Measurements from ENCODE around the gene RMI2.

The RMI2 gene

DNA sequence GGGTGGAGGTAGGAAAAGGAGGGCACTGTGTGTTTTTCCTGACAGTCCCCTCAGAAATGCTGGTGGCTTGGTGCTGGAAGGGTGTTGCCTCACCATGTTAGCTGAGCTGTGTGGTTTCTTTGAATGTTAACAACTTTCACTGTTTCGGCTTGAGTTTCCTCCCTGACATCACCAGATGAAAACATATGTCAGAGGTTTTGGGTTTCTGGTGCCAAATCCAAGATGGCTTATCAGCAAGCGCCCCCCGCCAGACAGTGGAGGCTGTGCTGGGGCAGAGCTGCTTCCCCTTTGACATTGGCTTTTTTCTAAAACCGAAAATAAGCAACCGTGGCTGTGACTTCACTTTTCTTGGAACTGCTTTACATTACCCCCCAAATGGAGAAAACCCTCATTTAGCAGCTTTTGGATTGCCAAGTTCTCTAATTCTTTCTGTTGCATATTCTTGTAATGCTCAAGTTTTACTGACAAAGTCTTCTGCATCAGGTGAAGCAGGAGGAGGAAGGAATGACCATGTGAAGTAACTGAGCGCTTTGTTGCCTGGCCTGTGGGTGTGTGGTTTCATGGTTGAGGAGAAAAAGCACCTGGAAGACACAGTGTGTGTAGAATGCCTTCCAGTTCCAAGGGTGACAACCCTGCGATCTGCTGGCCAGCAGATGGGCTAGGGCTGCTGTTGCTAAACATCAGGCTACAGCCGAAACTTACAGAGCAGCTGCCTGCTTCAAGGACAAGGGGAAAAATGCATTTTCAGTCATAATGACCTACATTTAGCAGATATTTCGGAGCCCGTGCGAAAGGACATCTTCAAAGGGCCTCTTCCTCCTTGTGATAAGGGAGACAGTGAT, 9.7 kb downstream of the RMI2 start:
- intact Hi-C loops (cut with DNase I; ENCODE audit: low total_unique reads) = no loop called here
- no peak overlapping the region for H3K27ac ChIP-seq
- no peaks in the 10 kb centered on the region for H3K36me3 ChIP-seq
- H3K4me3 ChIP-seq = no peak overlapping the region
- H3K9me3 ChIP-seq = no peaks in the 10 kb centered on the region
- TF ChIP-seq, protein P1, sequence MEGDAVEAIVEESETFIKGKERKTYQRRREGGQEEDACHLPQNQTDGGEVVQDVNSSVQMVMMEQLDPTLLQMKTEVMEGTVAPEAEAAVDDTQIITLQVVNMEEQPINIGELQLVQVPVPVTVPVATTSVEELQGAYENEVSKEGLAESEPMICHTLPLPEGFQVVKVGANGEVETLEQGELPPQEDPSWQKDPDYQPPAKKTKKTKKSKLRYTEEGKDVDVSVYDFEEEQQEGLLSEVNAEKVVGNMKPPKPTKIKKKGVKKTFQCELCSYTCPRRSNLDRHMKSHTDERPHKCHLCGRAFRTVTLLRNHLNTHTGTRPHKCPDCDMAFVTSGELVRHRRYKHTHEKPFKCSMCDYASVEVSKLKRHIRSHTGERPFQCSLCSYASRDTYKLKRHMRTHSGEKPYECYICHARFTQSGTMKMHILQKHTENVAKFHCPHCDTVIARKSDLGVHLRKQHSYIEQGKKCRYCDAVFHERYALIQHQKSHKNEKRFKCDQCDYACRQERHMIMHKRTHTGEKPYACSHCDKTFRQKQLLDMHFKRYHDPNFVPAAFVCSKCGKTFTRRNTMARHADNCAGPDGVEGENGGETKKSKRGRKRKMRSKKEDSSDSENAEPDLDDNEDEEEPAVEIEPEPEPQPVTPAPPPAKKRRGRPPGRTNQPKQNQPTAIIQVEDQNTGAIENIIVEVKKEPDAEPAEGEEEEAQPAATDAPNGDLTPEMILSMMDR (IDR thresholded peaks at IDR 0.05) = no peak
- H3K4me1 ChIP-seq = peaks cover 0 to 34% (median 25%) of the 10 kb centered on the region in 4 donors
- no peaks in the 10 kb centered on the region for H3K27me3 ChIP-seq
- no peak for DNase-seq

DNA sequence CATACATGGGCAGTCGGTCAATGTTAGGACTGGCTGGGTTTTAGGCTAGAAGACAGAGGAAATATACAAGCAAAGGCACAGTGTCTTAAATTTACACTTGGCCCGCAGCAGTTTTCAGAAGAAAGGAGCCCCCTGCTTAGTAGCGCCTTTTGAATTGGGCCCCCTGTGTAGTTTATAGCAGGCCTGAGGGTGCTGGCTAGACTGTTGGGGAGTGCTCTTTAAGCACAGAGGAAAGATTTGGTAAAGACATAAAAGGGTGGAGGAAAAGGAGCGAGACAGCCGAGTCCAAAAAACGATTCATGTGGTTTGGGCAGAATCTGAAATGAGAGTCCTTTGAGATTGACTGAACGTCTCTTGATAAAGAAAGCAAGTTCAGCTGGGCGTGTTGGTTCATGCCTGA, 10.6 kb downstream of the RMI2 start:
- DNase-seq = no peak
- Histone ChIP-seq H3K27me3 (no peaks in the 10 kb centered on the region), H3K4me3 (no peak overlapping the region), H3K9me3 (no peaks in the 10 kb centered on the region), H3K27ac (no peak overlapping the region), H3K36me3 (no peaks in the 10 kb centered on the region), H3K4me1 (peaks cover 0 to 40% (median 20%) of the 10 kb centered on the region in 4 donors)
- intact Hi-C loops (cut with DNase I; ENCODE audit: low total_unique reads) = no loop called here
- TF ChIP-seq, protein P1 (IDR thresholded peaks at IDR 0.05) = no peak

DNA sequence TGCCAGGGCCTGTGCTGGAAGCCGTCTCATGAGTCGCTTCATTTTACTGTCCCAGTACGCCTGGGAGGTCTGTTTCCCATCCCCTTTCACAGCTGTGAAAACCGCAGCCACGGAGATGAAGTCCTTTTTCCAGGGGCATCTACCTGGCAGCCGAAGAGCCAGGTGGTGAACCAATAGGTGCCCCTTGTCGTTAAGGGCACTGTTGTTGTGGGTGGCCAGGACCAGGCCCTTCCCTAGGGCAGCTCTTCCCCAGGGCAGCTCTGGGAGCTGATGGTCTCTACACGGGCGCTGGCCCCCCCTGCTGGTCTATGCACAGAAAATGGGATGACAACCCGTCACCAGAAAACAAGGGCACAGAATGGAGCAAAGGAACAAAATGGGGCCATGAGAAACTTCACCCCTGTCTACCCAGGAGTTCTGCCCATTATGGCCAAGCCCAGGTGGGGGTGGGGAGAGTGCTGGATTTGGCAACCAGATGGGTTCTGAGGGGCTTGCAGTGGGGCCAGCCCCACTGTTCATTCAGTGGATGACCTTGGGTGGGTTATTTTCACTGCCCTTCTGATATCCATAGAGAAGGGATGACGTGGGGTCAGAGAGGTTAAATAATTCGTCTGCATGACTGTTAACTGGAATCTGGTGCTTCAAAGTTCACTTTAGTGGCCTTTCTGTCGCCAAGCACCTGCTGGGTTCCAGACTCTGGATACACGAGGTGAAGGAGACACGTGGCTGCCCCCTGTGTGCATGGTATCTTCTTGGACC, 11.5 kb downstream of the RMI2 start:
- intact Hi-C loops (cut with DNase I; ENCODE audit: low total_unique reads) = no loop called here

DNA sequence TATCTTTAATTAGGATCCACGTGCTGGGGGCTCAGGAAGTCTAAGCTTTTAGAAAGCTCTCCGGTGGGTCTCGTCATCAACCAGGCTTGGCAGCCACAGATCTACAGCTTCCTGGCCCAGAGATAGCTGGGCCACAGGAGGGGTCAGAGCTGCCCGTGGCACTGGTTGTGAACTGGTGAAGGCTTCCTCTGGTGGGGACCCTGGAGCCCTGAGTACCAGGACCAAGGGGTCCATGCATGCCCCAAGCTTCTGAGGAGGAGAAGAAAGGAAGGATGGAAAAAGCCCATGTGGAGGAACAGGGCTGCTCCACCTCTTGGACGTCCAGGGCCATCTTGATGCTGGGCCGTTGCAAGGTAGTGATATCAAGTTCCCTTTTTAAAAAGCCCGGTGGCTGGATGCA, 13.3 kb downstream of the RMI2 start:
- peaks cover 0 to 45% (median 22%) of the 10 kb centered on the region in 4 donors for H3K4me1 ChIP-seq
- DNase-seq = no peak
- intact Hi-C loops (cut with DNase I; ENCODE audit: low total_unique reads) = no loop called here
- H3K27ac ChIP-seq = no peak overlapping the region
- H3K9me3 ChIP-seq = no peaks in the 10 kb centered on the region
- H3K27me3 ChIP-seq = no peaks in the 10 kb centered on the region
- TF ChIP-seq, protein P1 (IDR thresholded peaks at IDR 0.05) = no peak
- H3K4me3 ChIP-seq = no peak overlapping the region
- no peaks in the 10 kb centered on the region for H3K36me3 ChIP-seq

More for the DNA sequence above, 11.5 kb downstream of the RMI2 start:
- Histone ChIP-seq H3K4me1 (peaks cover 0 to 40% (median 20%) of the 10 kb centered on the region in 4 donors), H3K27ac (no peak overlapping the region), H3K9me3 (no peaks in the 10 kb centered on the region), H3K4me3 (no peak overlapping the region), H3K27me3 (no peaks in the 10 kb centered on the region), H3K36me3 (no peaks in the 10 kb centered on the region)
- TF ChIP-seq, protein P1 (IDR thresholded peaks at IDR 0.05) = peak; percentile 38 to 42
- peak; percentile 52 to 74 for DNase-seq

DNA sequence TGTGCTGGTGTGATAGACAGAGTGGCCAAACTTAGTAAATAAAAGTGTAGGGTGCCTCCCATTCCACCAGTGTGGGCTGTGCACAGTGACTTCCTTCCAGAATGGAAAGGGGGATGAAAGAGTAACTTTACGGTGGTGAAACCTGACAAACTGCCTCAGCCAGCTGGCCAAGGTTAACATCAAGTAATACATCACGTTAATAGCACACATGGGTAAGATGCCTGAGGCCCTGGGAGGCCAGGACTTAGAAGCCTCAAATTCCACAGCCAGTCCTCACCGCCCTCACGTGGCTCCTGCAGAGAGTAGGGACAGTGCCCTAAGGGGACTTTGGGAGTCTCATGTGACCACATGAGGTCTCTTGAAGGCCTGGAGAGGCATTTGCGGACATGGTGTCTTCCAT, 14.1 kb downstream of the RMI2 start:
- TF ChIP-seq, protein P1 (IDR thresholded peaks at IDR 0.05) = no peak
- no peak overlapping the region for H3K27ac ChIP-seq
- H3K36me3 ChIP-seq = no peaks in the 10 kb centered on the region
- H3K4me1 ChIP-seq = peaks cover 0 to 45% (median 23%) of the 10 kb centered on the region in 4 donors
- no peaks in the 10 kb centered on the region for H3K27me3 ChIP-seq
- H3K4me3 ChIP-seq = no peak overlapping the region
- intact Hi-C loops (cut with DNase I; ENCODE audit: low total_unique reads) = no loop called here
- no peaks in the 10 kb centered on the region for H3K9me3 ChIP-seq
- DNase-seq = no peak

All from tibial artery (tissue), 4 donors.